H9 (cell line): ENCODE measurements around the gene IKZF1. TPM values are rescaled to one million over a fixed set of nuclear protein-coding genes. Genes with fewer than 3 reads are reported as not detected.

Experiments
- DNase-seq: peaks from one replicate; pipeline ENCODE4 v3.0.0-alpha.2; 2017
- H2AFZ ChIP-seq: one replicate; pipeline ENCODE4 v1.6.1; 2013; ENCODE audit warnings: mild to moderate bottlenecking, low read length, control low read depth, moderate library complexity
- H2AK5ac ChIP-seq: 2 replicates; pipeline ENCODE4 v1.6.1; 2013; ENCODE audit warnings: low read length, control low read depth, mixed read lengths; ENCODE audit not compliant: insufficient read length
- H2BK120ac ChIP-seq: one replicate; pipeline ENCODE4 v1.6.1; 2013; ENCODE audit warnings: low read depth, mild to moderate bottlenecking, low read length, control low read depth, inconsistent platforms; ENCODE audit not compliant: poor library complexity, severe bottlenecking
- H2BK12ac ChIP-seq: 2 replicates; pipeline ENCODE4 v1.6.1; 2013; ENCODE audit warnings: low read length, control low read depth, mixed read lengths, low read depth; ENCODE audit not compliant: insufficient read length
- H2BK15ac ChIP-seq: 2 replicates; pipeline ENCODE4 v1.6.1; 2013; ENCODE audit warnings: low read depth, low read length, control low read depth
- H2BK20ac ChIP-seq: one replicate; pipeline ENCODE4 v1.6.1; 2013; ENCODE audit warnings: low read depth, mild to moderate bottlenecking, low read length, control low read depth, inconsistent platforms; ENCODE audit not compliant: poor library complexity, severe bottlenecking
- H2BK5ac ChIP-seq: 2 replicates; pipeline ENCODE4 v1.6.1; 2013; ENCODE audit warnings: low read length, control low read depth, mixed read lengths; ENCODE audit not compliant: insufficient read length
- H3K14ac ChIP-seq: 2 replicates; pipeline ENCODE4 v1.6.1; 2013; ENCODE audit warnings: low read length, control low read depth; ENCODE audit not compliant: insufficient read depth
- H3K18ac ChIP-seq: 2 replicates; pipeline ENCODE4 v1.6.1; 2013; ENCODE audit warnings: low read depth, mild to moderate bottlenecking, mixed read lengths, low read length, control low read depth; ENCODE audit not compliant: insufficient read length
- H3K23ac ChIP-seq: 2 replicates; pipeline ENCODE4 v1.6.1; 2013; ENCODE audit warnings: low read length, control low read depth, mixed read lengths, low read depth; ENCODE audit not compliant: insufficient read length
- H3K23me2 ChIP-seq: 2 replicates; pipeline ENCODE4 v1.6.1; 2013; ENCODE audit warnings: low read depth, mild to moderate bottlenecking, mixed read lengths, low read length, control low read depth; ENCODE audit not compliant: insufficient read length, poor library complexity, severe bottlenecking
- H3K27ac ChIP-seq: 2 replicates; pipeline ENCODE4 v1.5.1; 2013; ENCODE audit warnings: low read length, control low read depth, mixed read lengths, low read depth; ENCODE audit not compliant: insufficient read length
- H3K27me3 ChIP-seq: 2 replicates; pipeline ENCODE4 v1.6.1; 2013; ENCODE audit warnings: low read length, control low read depth, inconsistent platforms; ENCODE audit not compliant: insufficient read depth
- H3K4ac ChIP-seq: 2 replicates; pipeline ENCODE4 v1.6.1; 2013; ENCODE audit warnings: low read depth, mild to moderate bottlenecking, control low read depth, inconsistent platforms, low read length, moderate library complexity
- H3K4me1 ChIP-seq: 2 replicates; pipeline ENCODE4 v1.6.1; 2013; ENCODE audit warnings: low read length, control low read depth, inconsistent platforms; ENCODE audit not compliant: insufficient read depth
- H3K4me2 ChIP-seq: 2 replicates; pipeline ENCODE4 v1.6.1; 2013; ENCODE audit warnings: low read length, control low read depth, mixed read lengths; ENCODE audit not compliant: insufficient read length, insufficient read depth
- H3K56ac ChIP-seq: 2 replicates; pipeline ENCODE4 v1.6.1; 2013; ENCODE audit warnings: low read depth, mild to moderate bottlenecking, mixed read lengths, low read length, control low read depth; ENCODE audit not compliant: insufficient read length
- H3K79me1 ChIP-seq: 2 replicates; pipeline ENCODE4 v1.6.1; 2013; ENCODE audit warnings: low read depth, mild to moderate bottlenecking, moderate library complexity, low read length, control low read depth, inconsistent platforms; ENCODE audit not compliant: insufficient read depth, poor library complexity, severe bottlenecking
- H3K79me2 ChIP-seq: 2 replicates; pipeline ENCODE4 v1.6.1; 2013; ENCODE audit warnings: low read length, control low read depth, inconsistent platforms; ENCODE audit not compliant: insufficient read depth
- H3K9ac ChIP-seq: 2 replicates; pipeline ENCODE4 v1.6.1; 2013; ENCODE audit warnings: low read length, control low read depth, mixed read lengths; ENCODE audit not compliant: insufficient read length; ENCODE audit errors: extremely low read depth
- H3K9me3 ChIP-seq: one replicate; pipeline ENCODE4 v1.6.1; 2013; ENCODE audit warnings: low read depth, low read length, inconsistent platforms; ENCODE audit not compliant: control insufficient read depth
- H3T11ph ChIP-seq: one replicate; pipeline ENCODE4 v1.6.1; 2013; ENCODE audit warnings: mild to moderate bottlenecking, low read length, control low read depth, inconsistent platforms
- H4K20me1 ChIP-seq: one replicate; pipeline ENCODE4 v1.6.1; 2013; ENCODE audit not compliant: control insufficient read depth, insufficient read length, insufficient read depth
- H4K5ac ChIP-seq: 2 replicates; pipeline ENCODE4 v1.6.1; 2013; ENCODE audit warnings: low read depth, mild to moderate bottlenecking, mixed read lengths, low read length, control low read depth; ENCODE audit not compliant: insufficient read length
- H4K8ac ChIP-seq: replicated peaks from 2 replicates; pipeline ENCODE4 v1.6.1; 2013; ENCODE audit warnings: low read length, control low read depth, mixed read lengths, low read depth; ENCODE audit not compliant: insufficient read length
- H4K91ac ChIP-seq: 2 replicates; pipeline ENCODE4 v1.6.1; 2013; ENCODE audit warnings: low read depth, mild to moderate bottlenecking, moderate library complexity, mixed read lengths, low read length, control low read depth; ENCODE audit not compliant: insufficient read length
- H3K27ac Mint-ChIP-seq, 3 experiments: 2 replicates in 2 of 3; 3 replicates in 1 of 3; pipeline ENCODE4 v1.8.0; 2020 to 2021; ENCODE audit warnings: mixed read lengths in 3 of 3, mild to moderate bottlenecking in 1 of 3, moderate library complexity in 1 of 3
- H3K27me3 Mint-ChIP-seq: 2 replicates; pipeline ENCODE4 v1.8.0; 2021; ENCODE audit warnings: low read depth, mild to moderate bottlenecking, moderate library complexity, mixed read lengths
- H3K36me3 Mint-ChIP-seq, 3 experiments: 2 replicates in 2 of 3; 3 replicates in 1 of 3; pipeline ENCODE4 v1.8.0; 2020 to 2021; ENCODE audit warnings: low read depth in 3 of 3, mixed read lengths in 3 of 3; ENCODE audit not compliant: insufficient read depth in 1 of 3
- H3K4me1 Mint-ChIP-seq, 2 experiments: 2 replicates each; pipeline ENCODE4 v1.8.0; 2020; ENCODE audit warnings: mixed read lengths in 2 of 2
- H3K4me3 Mint-ChIP-seq, 2 experiments: 2 replicates in 1 of 2; 3 replicates in 1 of 2; pipeline ENCODE4 v1.8.0; 2020 to 2021; ENCODE audit warnings: mild to moderate bottlenecking in 2 of 2, mixed read lengths in 2 of 2, moderate library complexity in 1 of 2
- H3K9me3 Mint-ChIP-seq, 2 experiments: 2 replicates in 1 of 2; 3 replicates in 1 of 2; pipeline ENCODE4 v1.8.0; 2020; ENCODE audit warnings: mild to moderate bottlenecking in 2 of 2, mixed read lengths in 2 of 2, moderate library complexity in 1 of 2
- WGBS: extraction: QIAGEN DNeasy Blood & Tissue Kit; methylation state at CpG from one replicate; pipeline ENCODE4 v1.1.7; 2013; ENCODE audit warnings: missing lambda C conversion rate, low lambda C conversion rate, mixed read lengths; ENCODE audit not compliant: insufficient read length; ENCODE audit errors: extremely low coverage; 5-methylcytosine and 5-hydroxymethylcytosine counted together
- total RNA-seq: library from RNA; stranded (reverse); gene quantifications from 2 replicates; pipeline ENCODE4 v1.2.1, GENCODE V29; 2021
- TF ChIP-seq, protein P1 (sequence below): fragments of 200-600 bp; sonication (generic); conservative IDR thresholded peaks from 3 replicates; pipeline ENCODE4 v1.8.0; 2021; ENCODE audit warnings: antibody characterized with exemption, mild to moderate bottlenecking

The IKZF1 gene
- total RNA-seq, 1 experiment from 2014 or later = 0.98 TPM

DNA sequence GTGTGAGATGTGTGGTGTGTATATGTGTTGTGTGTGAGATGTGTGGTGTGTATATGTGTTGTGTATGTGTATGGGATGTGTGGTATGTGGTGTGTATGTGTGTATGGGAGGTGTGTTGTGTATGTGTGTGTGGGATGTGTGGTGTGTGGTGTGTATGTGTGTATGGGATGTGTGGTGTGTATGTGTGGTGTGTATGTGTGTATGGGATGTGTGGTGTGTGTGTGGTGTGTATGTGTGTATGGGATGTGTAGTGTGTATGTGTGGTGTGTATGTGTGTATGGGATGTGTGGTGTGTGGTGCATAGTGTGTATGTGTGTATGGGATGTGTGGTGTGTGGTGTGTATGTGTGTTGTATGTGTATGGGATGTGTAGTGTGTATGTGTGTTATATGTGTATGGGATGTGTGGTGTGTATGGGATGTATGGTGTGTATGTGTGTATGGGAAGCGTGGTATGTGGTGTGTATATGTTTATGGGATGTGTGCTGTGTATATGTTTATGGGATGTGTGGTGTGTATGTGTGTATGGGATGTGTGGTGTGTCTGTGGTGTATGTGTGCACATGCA lies 30.8 kb downstream of the IKZF1 start:
- H3K4me3 Mint-ChIP-seq = no peak overlapping the region
- no peaks in the 10 kb centered on the region for H3K36me3 Mint-ChIP-seq

More for the DNA sequence above, 30.8 kb downstream of the IKZF1 start:
- H2BK20ac ChIP-seq = no peak overlapping the region
- no peak overlapping the region for H2BK5ac ChIP-seq
- no peaks in the 10 kb centered on the region for H3K27me3 ChIP-seq
- no peak overlapping the region for H2BK15ac ChIP-seq
- no peaks in the 10 kb centered on the region for H3K23me2 ChIP-seq
- no peak overlapping the region for H4K91ac ChIP-seq
- WGBS = 100% methylated on average over 1 of the region's 1 CpG
- H3K18ac ChIP-seq = no peak overlapping the region
- Mint-ChIP-seq H3K9me3 (no peaks in the 10 kb centered on the region), H3K27me3 (peaks cover 8% of the 10 kb centered on the region), H3K4me1 (peaks cover 13 to 21% of the 10 kb centered on the region in 2 experiments), H3K27ac (no peak overlapping the region)
- no peak overlapping the region for H4K8ac ChIP-seq
- H3K23ac ChIP-seq = no peak overlapping the region
- H3K27ac ChIP-seq = no peak overlapping the region
- H3K9ac ChIP-seq = no peak overlapping the region
- no peak overlapping the region for H4K5ac ChIP-seq
- TF ChIP-seq, protein P1, sequence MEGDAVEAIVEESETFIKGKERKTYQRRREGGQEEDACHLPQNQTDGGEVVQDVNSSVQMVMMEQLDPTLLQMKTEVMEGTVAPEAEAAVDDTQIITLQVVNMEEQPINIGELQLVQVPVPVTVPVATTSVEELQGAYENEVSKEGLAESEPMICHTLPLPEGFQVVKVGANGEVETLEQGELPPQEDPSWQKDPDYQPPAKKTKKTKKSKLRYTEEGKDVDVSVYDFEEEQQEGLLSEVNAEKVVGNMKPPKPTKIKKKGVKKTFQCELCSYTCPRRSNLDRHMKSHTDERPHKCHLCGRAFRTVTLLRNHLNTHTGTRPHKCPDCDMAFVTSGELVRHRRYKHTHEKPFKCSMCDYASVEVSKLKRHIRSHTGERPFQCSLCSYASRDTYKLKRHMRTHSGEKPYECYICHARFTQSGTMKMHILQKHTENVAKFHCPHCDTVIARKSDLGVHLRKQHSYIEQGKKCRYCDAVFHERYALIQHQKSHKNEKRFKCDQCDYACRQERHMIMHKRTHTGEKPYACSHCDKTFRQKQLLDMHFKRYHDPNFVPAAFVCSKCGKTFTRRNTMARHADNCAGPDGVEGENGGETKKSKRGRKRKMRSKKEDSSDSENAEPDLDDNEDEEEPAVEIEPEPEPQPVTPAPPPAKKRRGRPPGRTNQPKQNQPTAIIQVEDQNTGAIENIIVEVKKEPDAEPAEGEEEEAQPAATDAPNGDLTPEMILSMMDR = no peak
- H4K20me1 ChIP-seq = no peaks in the 10 kb centered on the region
- H3K9me3 ChIP-seq = no peaks in the 10 kb centered on the region
- H3K4me1 ChIP-seq = 0 out of 2 replicates have a peak, but pooled peaks cover 2% of the 10 kb centered on the region
- no peak overlapping the region for H3K14ac ChIP-seq
- no peak overlapping the region for H2BK12ac ChIP-seq
- no peaks in the 10 kb centered on the region for H3K79me2 ChIP-seq
- no peak for DNase-seq
- no peak overlapping the region for H3K4ac ChIP-seq
- no peak overlapping the region for H2AFZ ChIP-seq
- no peak overlapping the region for H3K56ac ChIP-seq
- no peak overlapping the region for H3T11ph ChIP-seq
- no peak overlapping the region for H2AK5ac ChIP-seq
- H3K79me1 ChIP-seq = no peaks in the 10 kb centered on the region
- no peak overlapping the region for H3K4me2 ChIP-seq
- no peak overlapping the region for H2BK120ac ChIP-seq
